GM19468 (cell line): ENCODE results near the gene EXTL2.
"Not testable (repeated sequence)": the region's sequence is repeated elsewhere in the genome, so short reads cannot be mapped to it uniquely, and the experiment has no call there.

Source experiments
- ATAC-seq: cut with Tn5 transposase; IDR thresholded peaks from one replicate; pipeline ENCODE4 v1.9.1; 2021; ENCODE audit warnings: mild to moderate bottlenecking, moderate library complexity, moderate number of reproducible peaks; ENCODE audit not compliant: unreplicated experiment; ENCODE audit errors: extremely low read depth

The EXTL2 gene

GRCh38 chr1:100862591-100862990 is 32.1 kb downstream of the EXTL2 start:
- ATAC-seq, result no peak

GRCh38 chr1:100861379-100861778 is 33.3 kb downstream of the EXTL2 start:
- ATAC-seq, result no peak

- ATAC-seq, result no peak
Observed at GRCh38 chr1:100860397-100860991, 34.1 kb downstream of the EXTL2 start.

GRCh38 chr1:100855116-100855515 is 39.5 kb downstream of the EXTL2 start:
- not testable (repeated sequence) for ATAC-seq

GRCh38 chr1:100852976-100853375 is 41.7 kb downstream of the EXTL2 start:
- ATAC-seq, result no peak

- no peak for ATAC-seq
Observed at GRCh38 chr1:100851726-100852125, 42.9 kb downstream of the EXTL2 start.

GRCh38 chr1:100847361-100848082 is 47.1 kb downstream of the EXTL2 start:
- no peak for ATAC-seq

- not testable (repeated sequence) for ATAC-seq
Observed at GRCh38 chr1:100843160-100843559, 51.5 kb downstream of the EXTL2 start.

GRCh38 chr1:100835866-100836842 is 58.5 kb downstream of the EXTL2 start:
- no peak for ATAC-seq

- no peak for ATAC-seq
Observed at GRCh38 chr1:100834777-100835660, 59.6 kb downstream of the EXTL2 start.

GRCh38 chr1:100832694-100833428 is 61.8 kb downstream of the EXTL2 start:
- no peak for ATAC-seq

- not testable (repeated sequence) for ATAC-seq
Observed at GRCh38 chr1:100825666-100826065, 69.0 kb downstream of the EXTL2 start.
